Activated CD4-positive, alpha-beta T cell treated with anti-CD3 and anti-CD28 coated beads, Interleukin-2, amount 10 ng/mL, durations not matched to agents 7 days and 5 days (primary cell): ENCODE results near the gene RAC2. TPM values are rescaled to one million over a fixed set of nuclear protein-coding genes. Genes with fewer than 3 reads are reported as not detected.

Source experiments
- CTCF ChIA-PET: fragments of 350-600 bp; sonication (Branson Sonifier 250); formaldehyde crosslinking; loops from one replicate; lab custom pipeline; 2021; ENCODE audit warnings: antibody characterized with exemption; lab: Charles Lee
- POLR2A ChIA-PET: fragments of 350-600 bp; sonication (Branson Sonifier 250); formaldehyde crosslinking; loops from one replicate; lab custom pipeline; 2021; ENCODE audit warnings: antibody characterized with exemption; lab: Charles Lee
- DNase-seq: peaks from one replicate; pipeline ENCODE4 v3.0.0-alpha.2; 2020
- H3K27ac Mint-ChIP-seq: one replicate; pipeline ENCODE4 v1.8.0; 2021; ENCODE audit warnings: mild to moderate bottlenecking, moderate library complexity, mixed read lengths
- H3K27me3 Mint-ChIP-seq: one replicate; pipeline ENCODE4 v1.8.0; 2021; ENCODE audit warnings: mixed read lengths
- H3K36me3 Mint-ChIP-seq: one replicate; pipeline ENCODE4 v1.8.0; 2021; ENCODE audit warnings: low read depth, mixed read lengths
- H3K4me1 Mint-ChIP-seq: one replicate; pipeline ENCODE4 v1.8.0; 2021; ENCODE audit warnings: mixed read lengths
- H3K4me3 Mint-ChIP-seq: one replicate; pipeline ENCODE4 v1.8.0; 2021; ENCODE audit warnings: mild to moderate bottlenecking, moderate library complexity, mixed read lengths
- H3K9me3 Mint-ChIP-seq: one replicate; pipeline ENCODE4 v1.8.0; 2021; ENCODE audit warnings: mixed read lengths
- total RNA-seq, 2 experiments: library from RNA; stranded (reverse); gene quantifications; one replicate each; pipeline ENCODE4 v1.2.3, GENCODE V29; 2021

RAC2 gene
- total RNA-seq, 2 experiments from 2014 or later = 1,015 to 1,117 TPM

- Mint-ChIP-seq H3K27me3 (no peaks in the 10 kb centered on the region), H3K36me3 (peaks cover 83% of the 10 kb centered on the region), H3K4me1 (peaks cover 98% of the 10 kb centered on the region), H3K27ac (peak overlapping the region; percentile 95), H3K4me3 (peak overlapping the region; percentile 75), H3K9me3 (peaks cover 22% of the 10 kb centered on the region)
- DNase-seq = no peak
- POLR2A ChIA-PET = interaction anchor here (1.2 kb wide), 2 partner anchors 20 to 23 kb away, joined by 3 to 4 read pairs; partner anchors contain the start of gene RAC2
- CTCF ChIA-PET = interaction anchor here (1.0 to 1.9 kb wide), 2 partner anchors 8 to 22 kb away, joined by 4 to 9 read pairs; no protein-coding TSS in a partner anchor
Observed at GRCh38 chr22:37221424-37222333, 22.4 kb downstream of the RAC2 start.

- H3K9me3 Mint-ChIP-seq = peaks cover 22% of the 10 kb centered on the region
- ChIA-PET POLR2A (no interaction called here), CTCF (interaction anchor here (1.9 to 6.9 kb wide), 2 partner anchors 9 to 20 kb away, joined by 9 to 52 read pairs; no protein-coding TSS in a partner anchor)
- peak; percentile 51 for DNase-seq
- peak overlapping the region; percentile 95 for H3K27ac Mint-ChIP-seq
- H3K4me1 Mint-ChIP-seq = peaks cover 96% of the 10 kb centered on the region
- H3K27me3 Mint-ChIP-seq = no peaks in the 10 kb centered on the region
- peaks cover 75% of the 10 kb centered on the region for H3K36me3 Mint-ChIP-seq
- H3K4me3 Mint-ChIP-seq = peak overlapping the region; percentile 75
Observed at GRCh38 chr22:37220543-37220981, 23.5 kb downstream of the RAC2 start.

DNA sequence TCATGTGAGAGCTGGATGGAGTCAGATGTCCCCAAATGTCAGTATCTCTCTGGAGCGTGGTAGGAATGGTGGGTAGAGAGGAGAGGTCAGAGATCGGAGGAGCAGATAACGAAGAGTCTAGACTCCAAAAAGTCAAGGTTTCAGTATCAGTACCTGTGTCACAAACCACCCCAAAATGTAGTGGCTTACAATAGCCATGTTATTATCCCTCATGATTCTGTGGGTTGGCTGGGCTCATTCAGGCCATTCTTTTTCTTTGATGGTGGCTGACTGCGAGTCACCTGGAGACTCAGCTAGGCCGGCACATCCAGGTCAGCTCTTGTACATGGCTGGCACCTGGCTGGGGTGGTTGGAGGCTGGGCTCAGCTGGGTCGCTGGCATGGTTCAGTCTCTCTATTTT lies 24.5 kb downstream of the RAC2 start:
- Mint-ChIP-seq H3K27ac (peak overlapping the region; percentile 95), H3K36me3 (peaks cover 69% of the 10 kb centered on the region), H3K4me3 (peak overlapping the region; percentile 75), H3K27me3 (no peaks in the 10 kb centered on the region), H3K9me3 (peaks cover 22% of the 10 kb centered on the region), H3K4me1 (peaks cover 93% of the 10 kb centered on the region)
- peak; percentile 37 for DNase-seq
- ChIA-PET POLR2A (no interaction called here), CTCF (interaction anchor here (0.7 to 6.9 kb wide), 6 partner anchors 10 to 97 kb away, joined by 3 to 52 read pairs (median 6); partner anchors contain the start of gene RAC2)

GRCh38 chr22:37218771-37219411 lies 25.2 kb downstream of the RAC2 start:
- Mint-ChIP-seq H3K36me3 (peaks cover 65% of the 10 kb centered on the region), H3K27me3 (no peaks in the 10 kb centered on the region), H3K27ac (peak overlapping the region; percentile 95), H3K4me1 (peaks cover 91% of the 10 kb centered on the region), H3K4me3 (peak overlapping the region; percentile 75), H3K9me3 (peaks cover 17% of the 10 kb centered on the region)
- CTCF ChIA-PET = interaction anchor here (0.7 to 6.9 kb wide), 6 partner anchors 10 to 98 kb away, joined by 3 to 52 read pairs (median 4); partner anchors contain the start of gene RAC2
- POLR2A ChIA-PET = no interaction called here
- peak; percentile 90 for DNase-seq

- ChIA-PET POLR2A (no interaction called here), CTCF (interaction anchor here (1.4 to 6.9 kb wide), 4 partner anchors 9 to 55 kb away, joined by 3 to 52 read pairs (median 6); no protein-coding TSS in a partner anchor)
- peak overlapping the region; percentile 95 for H3K27ac Mint-ChIP-seq
- peaks cover 14% of the 10 kb centered on the region for H3K9me3 Mint-ChIP-seq
- H3K36me3 Mint-ChIP-seq = peaks cover 64% of the 10 kb centered on the region
- no peaks in the 10 kb centered on the region for H3K27me3 Mint-ChIP-seq
- H3K4me1 Mint-ChIP-seq = peaks cover 91% of the 10 kb centered on the region
- H3K4me3 Mint-ChIP-seq = peak overlapping the region; percentile 75
- peak; percentile 30 for DNase-seq
Observed at GRCh38 chr22:37218399-37218770, 25.7 kb downstream of the RAC2 start.

DNA sequence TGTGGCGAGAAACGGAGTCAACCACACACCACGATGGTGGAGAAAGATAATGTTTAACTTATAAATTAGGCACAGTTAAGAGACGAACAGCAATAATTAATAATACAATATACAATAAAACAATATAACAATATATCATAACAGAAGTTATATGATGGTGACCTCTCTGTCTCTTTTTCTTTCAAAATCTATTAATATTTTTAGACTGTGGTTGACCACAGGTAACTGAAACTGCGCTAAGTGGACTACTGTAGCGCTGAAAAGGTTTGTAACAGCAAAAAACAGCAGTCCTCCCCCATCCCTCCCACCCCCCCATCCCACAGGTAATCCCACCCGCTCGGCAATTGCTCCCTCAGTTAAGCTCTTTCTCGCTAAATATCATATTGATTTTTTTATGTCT lies 28.2 kb downstream of the RAC2 start:
- no peak overlapping the region for H3K4me3 Mint-ChIP-seq
- H3K27ac Mint-ChIP-seq = no peak overlapping the region
- H3K36me3 Mint-ChIP-seq = peaks cover 41% of the 10 kb centered on the region
- CTCF ChIA-PET = interaction anchor here (0.7 to 6.9 kb wide), 3 partner anchors 11 to 64 kb away, joined by 3 to 52 read pairs (median 19); no protein-coding TSS in a partner anchor
- POLR2A ChIA-PET = interaction anchor here (0.7 kb wide), 1 partner anchor 687 kb away, joined by 5 read pairs; the partner anchor contains the start of gene EIF3D
- DNase-seq = no peak
- peaks cover 73% of the 10 kb centered on the region for H3K4me1 Mint-ChIP-seq
- peaks cover 3% of the 10 kb centered on the region for H3K9me3 Mint-ChIP-seq
- no peaks in the 10 kb centered on the region for H3K27me3 Mint-ChIP-seq

DNA sequence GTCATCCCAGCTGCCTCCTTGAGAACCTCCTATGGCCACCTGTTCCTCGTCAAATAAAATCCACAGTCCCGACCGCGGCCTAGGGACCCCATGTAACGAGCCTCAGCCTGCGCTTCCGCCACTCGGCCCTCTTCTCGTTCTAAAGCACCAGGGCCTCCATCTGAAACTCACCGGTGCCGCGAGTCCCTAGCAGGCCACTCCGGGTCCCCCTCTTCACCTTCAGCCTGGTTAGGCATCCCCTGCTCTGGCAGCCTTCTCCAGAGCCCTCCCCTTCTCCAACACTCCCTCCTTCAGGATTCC lies 29.4 kb downstream of the RAC2 start:
- DNase-seq = no peak
- peak overlapping the region; percentile 61 for H3K27ac Mint-ChIP-seq
- peaks cover 63% of the 10 kb centered on the region for H3K4me1 Mint-ChIP-seq
- no peaks in the 10 kb centered on the region for H3K9me3 Mint-ChIP-seq
- ChIA-PET CTCF (interaction anchor here (3.4 to 6.9 kb wide), 2 partner anchors 10 to 14 kb away, joined by 19 to 52 read pairs; no protein-coding TSS in a partner anchor), POLR2A (no interaction called here)
- peaks cover 30% of the 10 kb centered on the region for H3K36me3 Mint-ChIP-seq
- H3K27me3 Mint-ChIP-seq = no peaks in the 10 kb centered on the region
- H3K4me3 Mint-ChIP-seq = no peak overlapping the region

DNA sequence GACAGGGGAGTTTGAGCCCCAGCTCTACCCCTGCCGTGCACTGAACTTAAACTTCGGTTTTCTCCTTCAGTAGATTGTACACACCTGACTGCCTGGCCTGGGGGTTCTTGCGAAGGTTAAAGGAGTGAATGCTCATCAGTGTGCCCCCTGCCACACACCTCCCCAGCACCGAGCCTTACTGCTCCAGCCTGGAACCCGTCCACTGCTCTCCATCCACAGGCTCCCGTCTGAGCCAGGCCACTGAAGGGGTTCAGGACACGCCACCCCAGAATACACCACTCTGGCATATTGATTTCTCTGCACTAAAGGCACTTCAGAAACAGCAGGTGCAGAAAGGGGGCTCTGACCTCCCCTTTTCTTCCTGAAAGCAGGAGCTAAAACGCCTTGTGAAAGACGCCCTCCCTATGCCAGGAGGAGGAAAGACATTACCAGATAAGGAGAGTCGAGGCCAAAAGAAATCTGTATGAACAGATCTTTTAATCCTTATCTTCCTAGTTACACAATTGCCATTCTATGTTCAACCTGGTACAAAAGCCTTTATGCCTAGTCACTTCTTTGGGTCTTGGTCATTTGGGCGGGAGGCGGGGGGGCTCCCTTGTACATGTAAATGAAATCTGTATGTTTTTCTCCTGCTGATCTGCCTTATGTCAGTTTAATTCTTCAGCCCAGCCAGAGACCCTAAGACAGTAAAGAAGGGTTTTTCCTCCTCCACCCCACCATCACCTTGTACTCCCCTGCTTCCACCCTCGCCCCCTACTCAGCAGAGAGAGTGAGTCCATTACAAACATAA lies 29.9 kb downstream of the RAC2 start:
- peaks cover 58% of the 10 kb centered on the region for H3K4me1 Mint-ChIP-seq
- no peaks in the 10 kb centered on the region for H3K27me3 Mint-ChIP-seq
- no peak for DNase-seq
- peaks cover 28% of the 10 kb centered on the region for H3K36me3 Mint-ChIP-seq
- H3K9me3 Mint-ChIP-seq = no peaks in the 10 kb centered on the region
- H3K4me3 Mint-ChIP-seq = no peak overlapping the region
- peak overlapping the region; percentile 61 for H3K27ac Mint-ChIP-seq
- CTCF ChIA-PET = interaction anchor here (1.0 to 6.9 kb wide), 2 partner anchors 9 to 14 kb away, joined by 3 to 52 read pairs; no protein-coding TSS in a partner anchor
- POLR2A ChIA-PET = no interaction called here

GRCh38 chr22:37213218-37213855 lies 30.7 kb downstream of the RAC2 start:
- DNase-seq = no peak
- Mint-ChIP-seq H3K4me3 (no peak overlapping the region), H3K27ac (no peak overlapping the region), H3K36me3 (peaks cover 24% of the 10 kb centered on the region), H3K27me3 (no peaks in the 10 kb centered on the region), H3K9me3 (no peaks in the 10 kb centered on the region), H3K4me1 (peaks cover 57% of the 10 kb centered on the region)
- POLR2A ChIA-PET = interaction anchor here (0.6 kb wide), 1 partner anchor 9 kb away, joined by 3 read pairs; no protein-coding TSS in a partner anchor
- CTCF ChIA-PET = interaction anchor here (1.0 to 6.3 kb wide), 2 partner anchors 9 to 13 kb away, joined by 3 to 44 read pairs; no protein-coding TSS in a partner anchor

- ChIA-PET POLR2A (interaction anchor here (0.6 kb wide), 1 partner anchor 10 kb away, joined by 3 read pairs; no protein-coding TSS in a partner anchor), CTCF (interaction anchor here (0.6 to 6.3 kb wide), 2 partner anchors 12 to 660 kb away, joined by 5 to 44 read pairs; no protein-coding TSS in a partner anchor)
- H3K4me1 Mint-ChIP-seq = peaks cover 57% of the 10 kb centered on the region
- H3K27ac Mint-ChIP-seq = no peak within 1 kb of the TSS
- H3K36me3 Mint-ChIP-seq = peaks cover 17% of the 10 kb centered on the region
- DNase-seq = no peak
- H3K4me3 Mint-ChIP-seq = no peak within 1 kb of the TSS
- H3K27me3 Mint-ChIP-seq = no peaks in the 10 kb centered on the region
- no peaks in the 10 kb centered on the region for H3K9me3 Mint-ChIP-seq
Observed at GRCh38 chr22:37212174-37212906, 31.7 kb downstream of the RAC2 start, which contains the start of gene SSTR3. Gene SSTR3 (minus strand): TSS chr22:37212477. CDS start chr22:37207803, 4,674 bp downstream.

GRCh38 chr22:37211866-37212173 lies 32.2 kb downstream of the RAC2 start:
- H3K4me1 Mint-ChIP-seq = peaks cover 54% of the 10 kb centered on the region
- peaks cover 16% of the 10 kb centered on the region for H3K36me3 Mint-ChIP-seq
- no peaks in the 10 kb centered on the region for H3K9me3 Mint-ChIP-seq
- H3K27ac Mint-ChIP-seq = no peak overlapping the region
- ChIA-PET CTCF (interaction anchor here (6.3 kb wide), 1 partner anchor 11 kb away, joined by 44 read pairs; no protein-coding TSS in a partner anchor), POLR2A (no interaction called here)
- no peak overlapping the region for H3K4me3 Mint-ChIP-seq
- no peaks in the 10 kb centered on the region for H3K27me3 Mint-ChIP-seq
- no peak for DNase-seq
